H9 (cell line): ENCODE results near the gene ADAP2. TPM values are rescaled to one million over a fixed set of nuclear protein-coding genes. Genes with fewer than 3 reads are reported as not detected.

Experiments
- DNase-seq: peaks from one replicate; pipeline ENCODE4 v3.0.0-alpha.2; 2017
- H2AFZ ChIP-seq: one replicate; pipeline ENCODE4 v1.6.1; 2013; ENCODE audit warnings: mild to moderate bottlenecking, low read length, control low read depth, moderate library complexity
- H2AK5ac ChIP-seq: 2 replicates; pipeline ENCODE4 v1.6.1; 2013; ENCODE audit warnings: low read length, control low read depth, mixed read lengths; ENCODE audit not compliant: insufficient read length
- H2BK120ac ChIP-seq: one replicate; pipeline ENCODE4 v1.6.1; 2013; ENCODE audit warnings: low read depth, mild to moderate bottlenecking, low read length, control low read depth, inconsistent platforms; ENCODE audit not compliant: poor library complexity, severe bottlenecking
- H2BK12ac ChIP-seq: 2 replicates; pipeline ENCODE4 v1.6.1; 2013; ENCODE audit warnings: low read length, control low read depth, mixed read lengths, low read depth; ENCODE audit not compliant: insufficient read length
- H2BK15ac ChIP-seq: 2 replicates; pipeline ENCODE4 v1.6.1; 2013; ENCODE audit warnings: low read depth, low read length, control low read depth
- H2BK20ac ChIP-seq: one replicate; pipeline ENCODE4 v1.6.1; 2013; ENCODE audit warnings: low read depth, mild to moderate bottlenecking, low read length, control low read depth, inconsistent platforms; ENCODE audit not compliant: poor library complexity, severe bottlenecking
- H2BK5ac ChIP-seq: 2 replicates; pipeline ENCODE4 v1.6.1; 2013; ENCODE audit warnings: low read length, control low read depth, mixed read lengths; ENCODE audit not compliant: insufficient read length
- H3K14ac ChIP-seq: 2 replicates; pipeline ENCODE4 v1.6.1; 2013; ENCODE audit warnings: low read length, control low read depth; ENCODE audit not compliant: insufficient read depth
- H3K18ac ChIP-seq: 2 replicates; pipeline ENCODE4 v1.6.1; 2013; ENCODE audit warnings: low read depth, mild to moderate bottlenecking, mixed read lengths, low read length, control low read depth; ENCODE audit not compliant: insufficient read length
- H3K23ac ChIP-seq: 2 replicates; pipeline ENCODE4 v1.6.1; 2013; ENCODE audit warnings: low read length, control low read depth, mixed read lengths, low read depth; ENCODE audit not compliant: insufficient read length
- H3K23me2 ChIP-seq: 2 replicates; pipeline ENCODE4 v1.6.1; 2013; ENCODE audit warnings: low read depth, mild to moderate bottlenecking, mixed read lengths, low read length, control low read depth; ENCODE audit not compliant: insufficient read length, poor library complexity, severe bottlenecking
- H3K27ac ChIP-seq: 2 replicates; pipeline ENCODE4 v1.5.1; 2013; ENCODE audit warnings: low read length, control low read depth, mixed read lengths, low read depth; ENCODE audit not compliant: insufficient read length
- H3K27me3 ChIP-seq: 2 replicates; pipeline ENCODE4 v1.6.1; 2013; ENCODE audit warnings: low read length, control low read depth, inconsistent platforms; ENCODE audit not compliant: insufficient read depth
- H3K4ac ChIP-seq: 2 replicates; pipeline ENCODE4 v1.6.1; 2013; ENCODE audit warnings: low read depth, mild to moderate bottlenecking, control low read depth, inconsistent platforms, low read length, moderate library complexity
- H3K4me1 ChIP-seq: 2 replicates; pipeline ENCODE4 v1.6.1; 2013; ENCODE audit warnings: low read length, control low read depth, inconsistent platforms; ENCODE audit not compliant: insufficient read depth
- H3K4me2 ChIP-seq: 2 replicates; pipeline ENCODE4 v1.6.1; 2013; ENCODE audit warnings: low read length, control low read depth, mixed read lengths; ENCODE audit not compliant: insufficient read length, insufficient read depth
- H3K56ac ChIP-seq: 2 replicates; pipeline ENCODE4 v1.6.1; 2013; ENCODE audit warnings: low read depth, mild to moderate bottlenecking, mixed read lengths, low read length, control low read depth; ENCODE audit not compliant: insufficient read length
- H3K79me1 ChIP-seq: 2 replicates; pipeline ENCODE4 v1.6.1; 2013; ENCODE audit warnings: low read depth, mild to moderate bottlenecking, moderate library complexity, low read length, control low read depth, inconsistent platforms; ENCODE audit not compliant: insufficient read depth, poor library complexity, severe bottlenecking
- H3K79me2 ChIP-seq: 2 replicates; pipeline ENCODE4 v1.6.1; 2013; ENCODE audit warnings: low read length, control low read depth, inconsistent platforms; ENCODE audit not compliant: insufficient read depth
- H3K9ac ChIP-seq: 2 replicates; pipeline ENCODE4 v1.6.1; 2013; ENCODE audit warnings: low read length, control low read depth, mixed read lengths; ENCODE audit not compliant: insufficient read length; ENCODE audit errors: extremely low read depth
- H3K9me3 ChIP-seq: one replicate; pipeline ENCODE4 v1.6.1; 2013; ENCODE audit warnings: low read depth, low read length, inconsistent platforms; ENCODE audit not compliant: control insufficient read depth
- H3T11ph ChIP-seq: one replicate; pipeline ENCODE4 v1.6.1; 2013; ENCODE audit warnings: mild to moderate bottlenecking, low read length, control low read depth, inconsistent platforms
- H4K20me1 ChIP-seq: one replicate; pipeline ENCODE4 v1.6.1; 2013; ENCODE audit not compliant: control insufficient read depth, insufficient read length, insufficient read depth
- H4K5ac ChIP-seq: 2 replicates; pipeline ENCODE4 v1.6.1; 2013; ENCODE audit warnings: low read depth, mild to moderate bottlenecking, mixed read lengths, low read length, control low read depth; ENCODE audit not compliant: insufficient read length
- H4K8ac ChIP-seq: replicated peaks from 2 replicates; pipeline ENCODE4 v1.6.1; 2013; ENCODE audit warnings: low read length, control low read depth, mixed read lengths, low read depth; ENCODE audit not compliant: insufficient read length
- H4K91ac ChIP-seq: 2 replicates; pipeline ENCODE4 v1.6.1; 2013; ENCODE audit warnings: low read depth, mild to moderate bottlenecking, moderate library complexity, mixed read lengths, low read length, control low read depth; ENCODE audit not compliant: insufficient read length
- H3K27ac Mint-ChIP-seq, 3 experiments: 2 replicates in 2 of 3; 3 replicates in 1 of 3; pipeline ENCODE4 v1.8.0; 2020 to 2021; ENCODE audit warnings: mixed read lengths in 3 of 3, mild to moderate bottlenecking in 1 of 3, moderate library complexity in 1 of 3
- H3K27me3 Mint-ChIP-seq: 2 replicates; pipeline ENCODE4 v1.8.0; 2021; ENCODE audit warnings: low read depth, mild to moderate bottlenecking, moderate library complexity, mixed read lengths
- H3K36me3 Mint-ChIP-seq, 3 experiments: 2 replicates in 2 of 3; 3 replicates in 1 of 3; pipeline ENCODE4 v1.8.0; 2020 to 2021; ENCODE audit warnings: low read depth in 3 of 3, mixed read lengths in 3 of 3; ENCODE audit not compliant: insufficient read depth in 1 of 3
- H3K4me1 Mint-ChIP-seq, 2 experiments: 2 replicates each; pipeline ENCODE4 v1.8.0; 2020; ENCODE audit warnings: mixed read lengths in 2 of 2
- H3K4me3 Mint-ChIP-seq, 2 experiments: 2 replicates in 1 of 2; 3 replicates in 1 of 2; pipeline ENCODE4 v1.8.0; 2020 to 2021; ENCODE audit warnings: mild to moderate bottlenecking in 2 of 2, mixed read lengths in 2 of 2, moderate library complexity in 1 of 2
- H3K9me3 Mint-ChIP-seq, 2 experiments: 2 replicates in 1 of 2; 3 replicates in 1 of 2; pipeline ENCODE4 v1.8.0; 2020; ENCODE audit warnings: mild to moderate bottlenecking in 2 of 2, mixed read lengths in 2 of 2, moderate library complexity in 1 of 2
- CTCF ChIP-seq: fragments of 200-600 bp; sonication (generic); conservative IDR thresholded peaks from 3 replicates; pipeline ENCODE4 v1.8.0; 2021; ENCODE audit warnings: antibody characterized with exemption, mild to moderate bottlenecking
- WGBS: extraction: QIAGEN DNeasy Blood & Tissue Kit; methylation state at CpG from one replicate; pipeline ENCODE4 v1.1.7; 2013; ENCODE audit warnings: missing lambda C conversion rate, low lambda C conversion rate, mixed read lengths; ENCODE audit not compliant: insufficient read length; ENCODE audit errors: extremely low coverage; 5-methylcytosine and 5-hydroxymethylcytosine counted together
- total RNA-seq: library from RNA; stranded (reverse); gene quantifications from 2 replicates; pipeline ENCODE4 v1.2.1, GENCODE V29; 2021

Gene ADAP2
- total RNA-seq, 1 experiment from 2014 or later: 1.2 TPM

GRCh38 chr17:30995347-30995746, 73.6 kb downstream of the ADAP2 start:
- no CpG with 5 or more reads among the region's 3 CpGs for WGBS
- TF ChIP-seq CTCF: no peak
- H3K18ac ChIP-seq: no peak overlapping the region
- no peak overlapping the region for H3K4me2 ChIP-seq
- H3K79me1 ChIP-seq: no peaks in the 10 kb centered on the region
- H2AK5ac ChIP-seq: no peak overlapping the region
- H3K9me3 ChIP-seq: no peaks in the 10 kb centered on the region
- no peak overlapping the region for H4K8ac ChIP-seq
- no peak overlapping the region for H3K27ac ChIP-seq
- no peak overlapping the region for H2BK15ac ChIP-seq
- no peak overlapping the region for H3K27ac Mint-ChIP-seq
- H3K4me3 Mint-ChIP-seq: no peak overlapping the region
- no peaks in the 10 kb centered on the region for H3K4me1 ChIP-seq
- H3K79me2 ChIP-seq: no peaks in the 10 kb centered on the region
- no peak overlapping the region for H2BK20ac ChIP-seq
- no peak for DNase-seq
- H3K4me1 Mint-ChIP-seq: no peaks in the 10 kb centered on the region
- H3K23ac ChIP-seq: no peak overlapping the region
- H3K56ac ChIP-seq: no peak overlapping the region
- no peaks in the 10 kb centered on the region for H3K23me2 ChIP-seq
- H3K27me3 Mint-ChIP-seq: no peaks in the 10 kb centered on the region
- H3K27me3 ChIP-seq: no peaks in the 10 kb centered on the region
- H3K9ac ChIP-seq: no peak overlapping the region
- H4K20me1 ChIP-seq: no peaks in the 10 kb centered on the region
- no peak overlapping the region for H2BK120ac ChIP-seq
- H4K91ac ChIP-seq: no peak overlapping the region
- peaks cover 4 to 33% (median 22%) of the 10 kb centered on the region in 3 experiments; a peak in 5 of 7 replicates for H3K36me3 Mint-ChIP-seq
- no peak overlapping the region for H3K14ac ChIP-seq
- no peak overlapping the region for H2BK12ac ChIP-seq
- H4K5ac ChIP-seq: no peak overlapping the region
- no peak overlapping the region for H3K4ac ChIP-seq
- no peaks in the 10 kb centered on the region for H3K9me3 Mint-ChIP-seq
- H2BK5ac ChIP-seq: no peak overlapping the region
- no peak overlapping the region for H2AFZ ChIP-seq
- H3T11ph ChIP-seq: no peak overlapping the region
